Measurements from ENCODE around the gene BET1. TPM values are rescaled to one million over a fixed set of nuclear protein-coding genes. Genes with fewer than 3 reads are reported as not detected.

BET1 gene
- total RNA-seq, 1 experiment from 2014 or later = 21.4 TPM

GRCh38 chr7:93980744-93981479 is 23.2 kb downstream of the BET1 start:
- H3K56ac ChIP-seq (ENCODE audit: insufficient read length, low read depth, low read length) = no peak overlapping the region
- Mint-ChIP-seq H3K36me3 (ENCODE audit: insufficient read depth in 1 of 3, low read depth in 3 of 3) (no peaks in the 10 kb centered on the region), H3K9me3 (no peaks in the 10 kb centered on the region), H3K27me3 (ENCODE audit: low read depth) (no peaks in the 10 kb centered on the region), H3K27ac (peak overlapping the region; percentile 76 to 98 (median 84)), H3K4me1 (peaks cover 39 to 42% of the 10 kb centered on the region in 2 experiments), H3K4me3 (peak overlapping the region in 1 of 2 experiments; percentile 19; a peak in 2 of 5 replicates)
- H3K27me3 ChIP-seq (ENCODE audit: insufficient read depth, low read length) = no peaks in the 10 kb centered on the region
- H3K27ac ChIP-seq (ENCODE audit: insufficient read length, low read depth, low read length) = peak overlapping the region; percentile 76
- no peak overlapping the region for H3K4ac ChIP-seq (ENCODE audit: low read depth, low read length)
- no peak overlapping the region for H2AK5ac ChIP-seq (ENCODE audit: insufficient read length, low read length)
- H4K8ac ChIP-seq (replicated peaks; ENCODE audit: insufficient read length, low read depth, low read length) = no peak overlapping the region
- H3K4me1 ChIP-seq (ENCODE audit: insufficient read depth, low read length) = peaks cover 5% of the 10 kb centered on the region
- no peaks in the 10 kb centered on the region for H4K20me1 ChIP-seq (ENCODE audit: control insufficient read depth, insufficient read depth, insufficient read length)
- no peak overlapping the region for H2BK15ac ChIP-seq (ENCODE audit: low read depth, low read length)
- H3K4me2 ChIP-seq (ENCODE audit: insufficient read depth, insufficient read length, low read length) = no peak overlapping the region
- H3K9me3 ChIP-seq (ENCODE audit: control insufficient read depth, low read depth, low read length) = no peaks in the 10 kb centered on the region
- no peak overlapping the region for H2BK120ac ChIP-seq (ENCODE audit: low read depth, low read length, poor library complexity, severe bottlenecking)
- no peak overlapping the region for H2BK20ac ChIP-seq (ENCODE audit: low read depth, low read length, poor library complexity, severe bottlenecking)
- no peaks in the 10 kb centered on the region for H3K23me2 ChIP-seq (ENCODE audit: insufficient read length, low read depth, low read length, poor library complexity, severe bottlenecking)
- TF ChIP-seq CTCF (conservative IDR thresholded peaks at IDR 0.05) = no peak
- H3K23ac ChIP-seq (ENCODE audit: insufficient read length, low read depth, low read length) = no peak overlapping the region
- H3K9ac ChIP-seq (ENCODE audit: extremely low read depth, insufficient read length, low read length) = no peak overlapping the region
- H2BK5ac ChIP-seq (ENCODE audit: insufficient read length, low read length) = no peak overlapping the region
- H4K91ac ChIP-seq (ENCODE audit: insufficient read length, low read depth, low read length) = no peak overlapping the region
- whole genome bisulfite sequencing (ENCODE audit: extremely low coverage, insufficient read length, low lambda C conversion rate) = no CpG with 5 or more reads among the region's 5 CpGs
- H2AFZ ChIP-seq (ENCODE audit: low read length) = no peak overlapping the region
- no peaks in the 10 kb centered on the region for H3K79me1 ChIP-seq (ENCODE audit: insufficient read depth, low read depth, low read length, poor library complexity, severe bottlenecking)
- DNase-seq = no peak
- H3K18ac ChIP-seq (ENCODE audit: insufficient read length, low read depth, low read length) = no peak overlapping the region
- no peak overlapping the region for H3K14ac ChIP-seq (ENCODE audit: insufficient read depth, low read length)
- no peak overlapping the region for H4K5ac ChIP-seq (ENCODE audit: insufficient read length, low read depth, low read length)
- no peak overlapping the region for H2BK12ac ChIP-seq (ENCODE audit: insufficient read length, low read depth, low read length)
- no peaks in the 10 kb centered on the region for H3K79me2 ChIP-seq (ENCODE audit: insufficient read depth, low read length)
- no peak overlapping the region for H3T11ph ChIP-seq (ENCODE audit: low read length)

Data from H9 (cell line).